ENCODE data around the gene AGBL1.

DNA sequence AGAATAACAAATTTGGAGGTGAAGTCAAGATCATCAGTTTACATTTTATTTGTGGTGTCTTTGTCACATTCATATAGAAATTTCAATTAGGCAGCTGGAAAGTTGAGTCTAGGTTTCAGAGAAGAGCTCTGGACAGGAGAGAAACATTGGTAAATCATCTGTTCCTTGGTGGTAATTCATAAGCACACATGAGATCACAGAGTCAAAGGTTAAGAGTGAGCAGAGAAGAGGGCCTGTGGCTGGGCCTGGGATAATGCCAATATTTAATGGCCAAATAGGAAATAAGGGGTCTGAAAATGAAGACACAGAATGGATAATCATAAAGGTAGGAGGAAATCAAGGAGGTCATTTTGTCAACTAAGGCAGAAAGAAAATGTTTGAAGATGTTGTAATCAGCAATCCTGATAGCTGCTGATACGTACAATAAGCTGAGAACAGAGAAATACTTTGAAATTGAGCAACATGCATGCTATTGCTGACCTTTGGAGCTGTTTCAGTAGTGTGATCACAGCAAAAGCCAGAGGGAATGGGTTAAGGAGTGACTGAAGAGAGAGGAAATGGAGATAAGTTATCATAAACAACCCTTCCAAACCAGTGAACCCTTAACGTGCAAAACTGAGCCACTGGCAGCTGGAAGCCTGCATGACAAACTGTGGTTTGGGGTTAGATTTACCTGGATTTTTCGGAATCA lies 692.8 kb downstream of the AGBL1 start:
- TF ChIP-seq, protein P1, sequence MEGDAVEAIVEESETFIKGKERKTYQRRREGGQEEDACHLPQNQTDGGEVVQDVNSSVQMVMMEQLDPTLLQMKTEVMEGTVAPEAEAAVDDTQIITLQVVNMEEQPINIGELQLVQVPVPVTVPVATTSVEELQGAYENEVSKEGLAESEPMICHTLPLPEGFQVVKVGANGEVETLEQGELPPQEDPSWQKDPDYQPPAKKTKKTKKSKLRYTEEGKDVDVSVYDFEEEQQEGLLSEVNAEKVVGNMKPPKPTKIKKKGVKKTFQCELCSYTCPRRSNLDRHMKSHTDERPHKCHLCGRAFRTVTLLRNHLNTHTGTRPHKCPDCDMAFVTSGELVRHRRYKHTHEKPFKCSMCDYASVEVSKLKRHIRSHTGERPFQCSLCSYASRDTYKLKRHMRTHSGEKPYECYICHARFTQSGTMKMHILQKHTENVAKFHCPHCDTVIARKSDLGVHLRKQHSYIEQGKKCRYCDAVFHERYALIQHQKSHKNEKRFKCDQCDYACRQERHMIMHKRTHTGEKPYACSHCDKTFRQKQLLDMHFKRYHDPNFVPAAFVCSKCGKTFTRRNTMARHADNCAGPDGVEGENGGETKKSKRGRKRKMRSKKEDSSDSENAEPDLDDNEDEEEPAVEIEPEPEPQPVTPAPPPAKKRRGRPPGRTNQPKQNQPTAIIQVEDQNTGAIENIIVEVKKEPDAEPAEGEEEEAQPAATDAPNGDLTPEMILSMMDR (optimal IDR thresholded peaks at IDR 0.05 in 1 of 3, IDR thresholded peaks at IDR 0.05 in 1 of 3, conservative IDR thresholded peaks at IDR 0.05 in 1 of 3; ENCODE audit: extremely low read depth in 1 of 3, insufficient read depth in 2 of 3, low read length in 3 of 3) = no peak
- no peak for TF ChIP-seq EZH2 (IDR thresholded peaks at IDR 0.05; ENCODE audit: low read length)
